ENCODE results near the gene PGM1. TPM values are rescaled to one million over a fixed set of nuclear protein-coding genes. Genes with fewer than 3 reads are reported as not detected.

The PGM1 gene
- total and polyA plus RNA-seq, 2 of the 4 experiments (the other 2 are of a cell fraction) = 42.6 to 94.5 TPM

GRCh38 chr1:63688302-63688890, 95.2 kb downstream of the PGM1 start:
- dilution Hi-C loops (cut with HindIII; ENCODE audit: low sequenced_read_pairs, unreplicated experiment) (no loop called here), intact Hi-C loops (cut with micrococcal nuclease) (no loop called here)
- BruUV-seq (replicated peaks) = no TSS peak

More at GRCh38 chr1:63688302-63688890, 95.2 kb downstream of the PGM1 start:
- Histone ChIP-seq H3K9ac (ENCODE audit: low read depth, low read length) (no peak overlapping the region), H2AK9ac (replicated peaks; ENCODE audit: low read depth, low read length, poor library complexity) (no peak overlapping the region), H3K9me3 (ENCODE audit: control insufficient read depth, insufficient read depth, low read length) (no peaks in the 10 kb centered on the region), H4K5ac (ENCODE audit: low read depth, low read length) (no peak overlapping the region), H2BK15ac (ENCODE audit: low read depth, low read length) (no peak overlapping the region), H3K14ac (replicated peaks; ENCODE audit: low read depth, low read length) (no peak overlapping the region), H3K4ac (ENCODE audit: low read depth, low read length) (no peak overlapping the region), H2BK120ac (ENCODE audit: low read depth, low read length) (no peak overlapping the region), H3K4me2 (ENCODE audit: low read depth, low read length) (no peak overlapping the region), H3K79me1 (ENCODE audit: low read depth in 1 of 2, low read length in 2 of 2) (no peaks in the 10 kb centered on the region), H3K4me3 (ENCODE audit: insufficient read depth, low read depth, low read length) (no peak overlapping the region), H4K20me1 (ENCODE audit: insufficient read depth, low read length) (no peaks in the 10 kb centered on the region), H3K56ac (ENCODE audit: extremely low read depth, insufficient read depth, low read length) (no peak overlapping the region), H3K18ac (ENCODE audit: low read depth, low read length) (no peak overlapping the region), H3K23ac (ENCODE audit: low read depth, low read length) (no peak overlapping the region), H3K36me3 (ENCODE audit: control insufficient read depth, insufficient read depth, low read length) (no peaks in the 10 kb centered on the region), H3K27me3 (ENCODE audit: control insufficient read depth, insufficient read depth, low read length) (no peaks in the 10 kb centered on the region; the same call in 1 of the 2 replicates), H4K8ac (ENCODE audit: low read depth in 2 of 2, low read length in 2 of 2) (0 out of 4 replicates have a peak overlapping the region, but pooled peaks of 1 of the 2 experiments have one; percentile 10), H2BK5ac (ENCODE audit: low read depth, low read length, poor library complexity, severe bottlenecking) (no peak overlapping the region), H4K91ac (ENCODE audit: insufficient read depth, low read depth, low read length) (no peak overlapping the region), H3K9me1 (ENCODE audit: insufficient read depth, low read length) (no peaks in the 10 kb centered on the region), H2BK20ac (ENCODE audit: low read depth, low read length) (no peak overlapping the region), H3K4me1 (ENCODE audit: control insufficient read depth, insufficient read depth, low read length) (no peaks in the 10 kb centered on the region), H2AFZ (replicated peaks; ENCODE audit: low read length, poor library complexity) (peak overlapping the region; percentile 35), H3K27ac (ENCODE audit: insufficient read depth, low read length) (no peak overlapping the region), H2AK5ac (ENCODE audit: low read depth, low read length) (no peak overlapping the region; the same call in 1 of the 2 replicates)
- no peak for TF ChIP-seq NFE2L2 (IDR thresholded peaks at IDR 0.05; ENCODE audit: low read depth, low read length)
- no peak for TF ChIP-seq RFX5 (IDR thresholded peaks at IDR 0.05; ENCODE audit: low read depth, low read length)
- TF ChIP-seq CEBPB (IDR thresholded peaks at IDR 0.05; ENCODE audit: low read depth, low read length) = no peak
- TF ChIP-seq MAFK (IDR thresholded peaks at IDR 0.05; ENCODE audit: low read depth, low read length) = no peak
- TF ChIP-seq CHD1 (IDR thresholded peaks at IDR 0.05; ENCODE audit: low read depth, low read length) = no peak
- no peak for TF ChIP-seq MAZ (IDR thresholded peaks at IDR 0.05; ENCODE audit: borderline replicate concordance, low read depth, low read length)
- no peak for TF ChIP-seq BHLHE40 (IDR thresholded peaks at IDR 0.05; ENCODE audit: low read depth, low read length)
- TF ChIP-seq MXI1 (IDR thresholded peaks at IDR 0.05; ENCODE audit: borderline replicate concordance, low read depth, low read length) = no peak
- TF ChIP-seq RAD21 (IDR thresholded peaks at IDR 0.05; ENCODE audit: low read length) = no peak
- TF ChIP-seq POLR2A (IDR thresholded peaks at IDR 0.05; ENCODE audit: low read depth, low read length) = no peak
- TF ChIP-seq SMC3 (IDR thresholded peaks at IDR 0.05; ENCODE audit: low read depth, low read length) = no peak
- in situ Hi-C loops (cut with MboI; ENCODE audit: low sequenced_read_pairs) = no loop called here
- ChIA-PET POLR2A (ENCODE audit: unreplicated experiment) (no interaction called here), CTCF (interaction anchor here (1.0 kb wide), 1 partner anchor 14 kb away, joined by 3 read pairs; no protein-coding TSS in a partner anchor)
- peak; percentile 61 for ATAC-seq (ENCODE audit: low read depth)
- peak; percentile 71 for DNase-seq
- WGBS, 2 experiments (ENCODE audit: extremely low coverage in 2 of 2, insufficient read length in 1 of 2) = 74% methylated on average over 4 of the region's 6 CpGs; no CpG with 5 or more reads in 1 of the 2 experiments

Data from IMR-90 (cell line).